GM12892 (cell line): ENCODE data around the gene SLC13A2.
"Not testable (repeated sequence)": the region's sequence is repeated elsewhere in the genome, so short reads cannot be mapped to it uniquely, and the experiment has no call there.

Source experiments
- POLR2A ChIP-seq: IDR thresholded peaks from 2 replicates; pipeline ENCODE4 v1.6.1; 2011; ENCODE audit warnings: low read depth, low read length, control low read depth
- POLR2AphosphoS5 ChIP-seq: IDR thresholded peaks from 2 replicates; pipeline ENCODE4 v1.6.1; 2011; ENCODE audit warnings: low read depth, low read length, control low read depth

DNA sequence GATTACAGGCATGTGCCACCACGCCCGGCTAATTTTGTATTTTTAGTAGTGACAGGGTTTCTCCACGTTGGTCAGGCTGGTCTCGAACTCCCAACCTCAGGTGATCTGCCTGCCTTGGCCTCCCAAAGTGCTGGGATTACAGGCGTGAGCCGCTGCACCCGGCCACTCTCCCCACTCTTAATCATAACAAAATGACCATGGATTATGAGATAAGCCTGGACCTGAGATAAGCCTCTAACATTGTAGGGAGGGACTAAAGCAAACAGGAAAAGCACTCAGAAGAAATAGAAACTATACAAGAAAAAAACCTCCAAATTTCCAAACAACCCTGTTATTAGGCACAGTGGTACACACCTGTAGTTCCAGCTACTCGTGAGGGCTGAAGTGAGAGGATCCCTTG, 39.1 kb upstream of the SLC13A2 start:
- TF ChIP-seq POLR2A, POLR2AphosphoS5: not testable (repeated sequence)
